Fibroblast of the aortic adventitia (primary cell): Measurements from ENCODE around the gene TRMT61A. TPM values are rescaled to one million over a fixed set of nuclear protein-coding genes. Genes with fewer than 3 reads are reported as not detected.

Source experiments
- DNase-seq: peaks from one replicate; pipeline ENCODE4 v3.0.0-alpha.2; 2010; ENCODE audit warnings: low read depth
- H3K4me3 ChIP-seq: 2 replicates; pipeline ENCODE4 v1.5.1; 2011; ENCODE audit warnings: low read depth, mild to moderate bottlenecking, control low read depth, low read length, moderate library complexity
- small RNA-seq: library from RNA; depleted of rRNA; stranded (forward); fragments of <200 nt; gene quantifications from one replicate; pipeline ENCODE3, GENCODE V24; 2012
- total RNA-seq: library from RNA; depleted of rRNA; stranded (reverse); fragments of >200 nt; gene quantifications from 2 replicates; pipeline ENCODE4 v1.2.3, GENCODE V29; 2012; ENCODE audit warnings: low replicate concordance
- TF ChIP-seq, protein P1 (sequence below): IDR thresholded peaks from 2 replicates; pipeline ENCODE4 v1.5.1; 2011; ENCODE audit warnings: mild to moderate bottlenecking, low read length, control low read depth, inconsistent platforms; ENCODE audit not compliant: insufficient read depth

The TRMT61A gene
- total RNA-seq, 1 donor, result 9.2 TPM

DNA sequence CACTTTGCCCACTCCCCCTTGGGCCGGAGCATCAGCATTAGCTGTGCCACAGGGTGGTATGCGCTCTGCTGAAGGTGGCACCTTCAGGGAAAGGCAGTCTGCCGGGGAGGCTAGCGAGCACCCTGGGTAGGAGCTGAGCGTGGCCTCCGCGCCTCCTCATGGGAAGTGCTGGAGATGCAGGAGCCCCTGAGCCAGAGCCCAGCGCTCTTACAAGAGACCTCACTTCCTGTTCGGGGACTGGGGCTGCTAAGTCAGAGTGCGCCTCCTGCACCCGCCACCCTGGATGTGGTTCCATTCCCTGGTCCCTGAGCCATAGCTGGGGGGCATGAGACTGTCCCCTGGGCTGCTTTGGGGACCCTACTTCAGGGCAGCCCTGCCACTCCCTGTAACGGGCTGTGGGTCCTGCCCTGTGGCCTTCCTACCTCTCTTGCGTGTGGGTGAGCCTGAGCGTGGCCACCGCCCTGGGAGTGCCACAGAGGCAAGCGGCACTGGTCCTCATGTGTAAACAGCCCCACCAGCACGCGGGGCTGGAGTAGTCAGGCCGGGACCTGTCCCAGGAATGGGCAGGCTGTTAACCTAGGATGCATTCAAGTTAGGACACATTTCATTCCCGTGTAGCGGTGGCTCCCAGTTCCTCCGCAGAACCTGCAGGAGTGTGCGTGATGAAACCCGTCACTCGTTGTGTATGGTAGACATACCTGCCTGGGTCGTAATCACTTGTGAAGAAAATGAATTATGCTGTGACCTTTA is 53.1 kb downstream of the TRMT61A start:
- TF ChIP-seq, protein P1, sequence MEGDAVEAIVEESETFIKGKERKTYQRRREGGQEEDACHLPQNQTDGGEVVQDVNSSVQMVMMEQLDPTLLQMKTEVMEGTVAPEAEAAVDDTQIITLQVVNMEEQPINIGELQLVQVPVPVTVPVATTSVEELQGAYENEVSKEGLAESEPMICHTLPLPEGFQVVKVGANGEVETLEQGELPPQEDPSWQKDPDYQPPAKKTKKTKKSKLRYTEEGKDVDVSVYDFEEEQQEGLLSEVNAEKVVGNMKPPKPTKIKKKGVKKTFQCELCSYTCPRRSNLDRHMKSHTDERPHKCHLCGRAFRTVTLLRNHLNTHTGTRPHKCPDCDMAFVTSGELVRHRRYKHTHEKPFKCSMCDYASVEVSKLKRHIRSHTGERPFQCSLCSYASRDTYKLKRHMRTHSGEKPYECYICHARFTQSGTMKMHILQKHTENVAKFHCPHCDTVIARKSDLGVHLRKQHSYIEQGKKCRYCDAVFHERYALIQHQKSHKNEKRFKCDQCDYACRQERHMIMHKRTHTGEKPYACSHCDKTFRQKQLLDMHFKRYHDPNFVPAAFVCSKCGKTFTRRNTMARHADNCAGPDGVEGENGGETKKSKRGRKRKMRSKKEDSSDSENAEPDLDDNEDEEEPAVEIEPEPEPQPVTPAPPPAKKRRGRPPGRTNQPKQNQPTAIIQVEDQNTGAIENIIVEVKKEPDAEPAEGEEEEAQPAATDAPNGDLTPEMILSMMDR, result no peak
- no peak overlapping the region for H3K4me3 ChIP-seq
- DNase-seq, result no peak

DNA sequence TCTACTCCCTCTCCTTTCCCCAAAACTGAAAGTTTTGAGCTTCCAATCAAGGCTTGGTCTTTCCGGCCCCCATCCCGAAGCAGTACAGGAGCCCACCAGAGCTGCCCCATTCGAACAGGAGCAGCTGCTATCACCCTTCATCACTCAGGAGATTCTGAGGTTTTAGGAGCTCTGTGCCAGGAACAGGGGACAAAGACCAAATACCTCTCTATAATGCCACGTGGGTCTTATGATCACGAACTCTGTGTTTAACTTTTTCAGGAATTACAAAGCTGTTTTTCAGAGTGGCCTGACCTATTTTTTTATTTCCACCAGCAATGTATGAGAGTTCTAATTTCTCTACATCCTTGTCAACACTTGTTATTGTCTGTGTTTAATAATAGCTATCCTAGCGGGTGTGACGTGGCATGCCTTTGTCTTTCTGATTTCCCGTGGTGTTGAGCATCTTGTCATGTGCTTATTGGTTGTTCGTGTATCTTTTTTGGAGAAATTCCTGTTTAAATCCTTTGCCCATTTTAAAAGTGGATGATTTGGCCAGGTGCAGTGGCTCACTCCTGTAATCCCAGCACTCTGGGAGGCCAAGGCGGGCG is 55.4 kb downstream of the TRMT61A start:
- DNase-seq, result no peak
- TF ChIP-seq, protein P1, result no peak
- H3K4me3 ChIP-seq, result no peak overlapping the region

Small RNA genes lying within 50 kb of the gene (small RNA-seq; reads per million reads assigned to genes)
- gene RNU4-68P (not detected), gene RNU7-160P (not detected)

Other genes with a start within 250 kb of the TRMT61A start
- gene EIF5, start 195.0 kb upstream of the TRMT61A start, total RNA-seq, result 322 and 328 TPM in 2 replicates
- 67.7 and 79.5 TPM in 2 replicates for gene MARK3, start 143.8 kb upstream of the TRMT61A start, total RNA-seq
- 17.6 and 29.3 TPM in 2 replicates for gene CKB, start 6.4 kb upstream of the TRMT61A start, total RNA-seq
- 20.9 and 37.9 TPM in 2 replicates for gene BAG5, start 33.5 kb downstream of the TRMT61A start, total RNA-seq
- 5.6 and 23.6 TPM in 2 replicates for gene COA8, start 33.8 kb downstream of the TRMT61A start, total RNA-seq
- 212 and 1,079 TPM in 2 replicates for gene KLC1, start 100.0 kb downstream of the TRMT61A start, total RNA-seq
- 8.7 and 18.1 TPM in 2 replicates for gene XRCC3, start 186.3 kb downstream of the TRMT61A start, total RNA-seq
- gene ZFYVE21, start 186.6 kb downstream of the TRMT61A start, total RNA-seq, result 47.0 and 68.4 TPM in 2 replicates